DND-41 (cell line): ENCODE results near the gene ITGA2B.
"Not testable (repeated sequence)": the region's sequence is repeated elsewhere in the genome, so short reads cannot be mapped to it uniquely, and the experiment has no call there.

Experiments
- ATAC-seq: fragments of 200-7000 bp; cut with Tn5 transposase; 3 replicates; pipeline ENCODE4 v1.9.1; 2021; ENCODE audit warnings: low read depth; ENCODE audit not compliant: insufficient read depth
- DNase-seq: peaks from one replicate; pipeline ENCODE4 v3.0.0-alpha.2; 2020
- H2AFZ ChIP-seq: 2 replicates; pipeline ENCODE4 v1.6.0; 2012; ENCODE audit warnings: low read depth, low read length
- H3K27ac ChIP-seq: 2 replicates; pipeline ENCODE4 v1.5.1; 2012; ENCODE audit warnings: low read length, inconsistent platforms
- H3K27me3 ChIP-seq: fragments of 200-600 bp; sonication (generic); 2 replicates; pipeline ENCODE4 v1.6.0; 2012; ENCODE audit warnings: low read length, mild to moderate bottlenecking, inconsistent platforms; ENCODE audit not compliant: insufficient read depth, poor library complexity
- H3K36me3 ChIP-seq: 2 replicates; pipeline ENCODE4 v1.5.1; 2012; ENCODE audit warnings: low read length, inconsistent platforms; ENCODE audit not compliant: insufficient read depth
- H3K4me1 ChIP-seq: 2 replicates; pipeline ENCODE4 v1.5.1; 2012; ENCODE audit warnings: mild to moderate bottlenecking, low read length; ENCODE audit not compliant: insufficient read depth
- H3K4me2 ChIP-seq: 2 replicates; pipeline ENCODE4 v1.6.0; 2012; ENCODE audit warnings: mild to moderate bottlenecking, moderate library complexity, low read length, inconsistent platforms; ENCODE audit not compliant: insufficient read depth
- H3K4me3 ChIP-seq, 2 experiments: fragments of 200-600 bp in 1 of 2; shearing (Covaris generic) in 1 of 2; 2 replicates each; pipeline ENCODE4 v1.5.1; 2012 to 2016; ENCODE audit warnings: inconsistent platforms in 2 of 2, low read length in 2 of 2, mild to moderate bottlenecking in 2 of 2, low read depth in 1 of 2, moderate library complexity in 1 of 2
- H3K79me2 ChIP-seq: 2 replicates; pipeline ENCODE4 v1.6.0; 2012; ENCODE audit warnings: low read length, inconsistent platforms; ENCODE audit not compliant: insufficient read depth
- H3K9ac ChIP-seq: 2 replicates; pipeline ENCODE4 v1.6.0; 2012; ENCODE audit warnings: low read depth, mild to moderate bottlenecking, inconsistent platforms, low read length, moderate library complexity
- H3K9me3 ChIP-seq: 2 replicates; pipeline ENCODE4 v1.5.1; 2012; ENCODE audit warnings: low read length, moderate library complexity, mild to moderate bottlenecking, inconsistent platforms; ENCODE audit not compliant: insufficient read depth, severe bottlenecking
- H4K20me1 ChIP-seq: 2 replicates; pipeline ENCODE4 v1.6.0; 2012; ENCODE audit warnings: low read length; ENCODE audit not compliant: insufficient read depth
- CTCF ChIP-seq: IDR thresholded peaks from 2 replicates; pipeline ENCODE4 v1.5.1; 2012; ENCODE audit warnings: borderline replicate concordance, low read length, moderate library complexity, mild to moderate bottlenecking; ENCODE audit not compliant: poor library complexity, severe bottlenecking; ENCODE audit errors: extremely low read depth
- EZH2 ChIP-seq: IDR thresholded peaks from 3 replicates; pipeline ENCODE4 v1.6.1; 2012; ENCODE audit warnings: borderline replicate concordance, low read depth, mild to moderate bottlenecking, moderate library complexity, low read length, inconsistent platforms; ENCODE audit not compliant: severe bottlenecking

ITGA2B gene

GRCh38 chr17:44394833-44395232 is 5.4 kb upstream of the ITGA2B start:
- TF ChIP-seq EZH2 (no peak), CTCF (no peak)
- no peaks in the 10 kb centered on the region for H3K4me1 ChIP-seq
- no peak for DNase-seq
- peaks cover 35% of the 10 kb centered on the region for H3K36me3 ChIP-seq
- no peak overlapping the region for H3K9ac ChIP-seq
- H4K20me1 ChIP-seq = peaks cover 14% of the 10 kb centered on the region
- no peaks in the 10 kb centered on the region for H3K79me2 ChIP-seq
- H3K27ac ChIP-seq = no peak overlapping the region
- H3K27me3 ChIP-seq = no peaks in the 10 kb centered on the region
- no peak for ATAC-seq
- no peak overlapping the region for H2AFZ ChIP-seq
- no peak overlapping the region for H3K4me3 ChIP-seq
- no peak overlapping the region for H3K4me2 ChIP-seq
- no peaks in the 10 kb centered on the region for H3K9me3 ChIP-seq

GRCh38 chr17:44394112-44394511 is 4.7 kb upstream of the ITGA2B start:
- H3K4me1 ChIP-seq, H4K20me1 ChIP-seq, H3K27me3 ChIP-seq, ATAC-seq, H3K4me3 ChIP-seq, H3K79me2 ChIP-seq, H3K9ac ChIP-seq, DNase-seq, H3K4me2 ChIP-seq, H2AFZ ChIP-seq, H3K27ac ChIP-seq, H3K9me3 ChIP-seq: not testable (repeated sequence)
- peaks cover 27% of the 10 kb centered on the region for H3K36me3 ChIP-seq

- no peak overlapping the region for H2AFZ ChIP-seq
- TF ChIP-seq EZH2 = no peak
- H3K36me3 ChIP-seq = no peaks in the 10 kb centered on the region
- DNase-seq (no peak), ATAC-seq (no peak)
- H3K9ac ChIP-seq = no peak overlapping the region
- no peaks in the 10 kb centered on the region for H3K9me3 ChIP-seq
- no peak overlapping the region for H3K4me3 ChIP-seq
- H3K79me2 ChIP-seq = no peaks in the 10 kb centered on the region
- no peak overlapping the region for H3K4me2 ChIP-seq
- H3K27me3 ChIP-seq = no peaks in the 10 kb centered on the region
- no peaks in the 10 kb centered on the region for H4K20me1 ChIP-seq
- H3K27ac ChIP-seq = no peak overlapping the region
- H3K4me1 ChIP-seq = peaks cover 6% of the 10 kb centered on the region
Measured at GRCh38 chr17:44390250-44390870, 911 bp upstream of the ITGA2B start.

- DNase-seq (no peak), ATAC-seq (no peak)
- Histone ChIP-seq H3K27me3 (no peaks in the 10 kb centered on the region), H3K4me1 (peaks cover 10% of the 10 kb centered on the region), H3K9me3 (no peaks in the 10 kb centered on the region), H3K9ac (no peak overlapping the region), H3K4me2 (no peak overlapping the region), H3K36me3 (no peaks in the 10 kb centered on the region), H3K79me2 (no peaks in the 10 kb centered on the region), H4K20me1 (no peaks in the 10 kb centered on the region), H3K27ac (no peak overlapping the region), H2AFZ (no peak overlapping the region), H3K4me3 (no peak overlapping the region)
- TF ChIP-seq EZH2 (no peak), CTCF (no peak)
Measured at GRCh38 chr17:44389723-44390202, 314 bp upstream of the ITGA2B start.
